PC-9 (cell line): ENCODE measurements around the gene FAM222B. TPM values are rescaled to one million over a fixed set of nuclear protein-coding genes. Genes with fewer than 3 reads are reported as not detected.

Experiments used
- BruUV-seq: library from RNA; stranded (reverse); fragments of 400-500 nt; replicated peaks from 2 replicates; lab custom pipeline; 2021; lab: Mats Ljungman, UMichigan
- CTCF ChIA-PET: fragments of 300-600 bp; sonication (Branson Sonifier 250); formaldehyde crosslinking; loops from one replicate; lab custom pipeline; 2022; ENCODE audit warnings: antibody characterized with exemption; lab: Charles Lee
- POLR2A ChIA-PET: fragments of 300-600 bp; sonication (Branson Sonifier 250); formaldehyde crosslinking; loops from one replicate; lab custom pipeline; 2022; ENCODE audit warnings: antibody characterized with exemption; ENCODE audit not compliant: unreplicated experiment; lab: Charles Lee
- DNase-seq, 2 experiments: peaks; one replicate each; pipeline versions ENCODE4 v3.0.0 to v3.0.0-alpha.2; 2015 to 2022; ENCODE audit warnings: mixed read lengths in 1 of 2
- H2AFZ ChIP-seq: fragments of 200-600 bp; sonication (generic); 2 replicates; pipeline ENCODE4 v1.8.1; 2017; ENCODE audit warnings: antibody characterized with exemption
- H3F3A ChIP-seq: fragments of 200-600 bp; sonication (generic); 2 replicates; pipeline ENCODE4 v1.8.1; 2017; ENCODE audit warnings: antibody characterized with exemption, mild to moderate bottlenecking, low read depth; ENCODE audit not compliant: insufficient read depth
- H3K27ac ChIP-seq: fragments of 200-600 bp; sonication (generic); 2 replicates; pipeline ENCODE4 v1.6.1; 2016; ENCODE audit warnings: mixed run types
- H3K27me3 ChIP-seq: fragments of 200-600 bp; sonication (generic); 2 replicates; pipeline ENCODE4 v1.6.1; 2016; ENCODE audit warnings: low read depth, mixed run types; ENCODE audit not compliant: insufficient read depth
- H3K36me3 ChIP-seq: fragments of 200-600 bp; sonication (generic); 2 replicates; pipeline ENCODE4 v1.6.1; 2016; ENCODE audit warnings: low read depth, mixed run types
- H3K4me1 ChIP-seq: fragments of 200-600 bp; sonication (generic); replicated peaks from 2 replicates; pipeline ENCODE4 v1.6.1; 2016; ENCODE audit warnings: mixed run types; ENCODE audit not compliant: insufficient read depth
- H3K4me2 ChIP-seq: fragments of 200-600 bp; sonication (generic); 2 replicates; pipeline ENCODE4 v1.6.1; 2017; ENCODE audit warnings: mixed run types
- H3K4me3 ChIP-seq: fragments of 200-600 bp; sonication (generic); 2 replicates; pipeline ENCODE4 v1.6.1; 2016; ENCODE audit warnings: mixed run types
- H3K79me2 ChIP-seq: fragments of 200-600 bp; sonication (generic); 2 replicates; pipeline ENCODE4 v1.6.1; 2017; ENCODE audit warnings: low read depth, mixed run types
- H3K9me2 ChIP-seq: fragments of 200-600 bp; sonication (generic); 2 replicates; pipeline ENCODE4 v1.8.1; 2017; ENCODE audit warnings: mild to moderate bottlenecking; ENCODE audit not compliant: insufficient read depth
- H3K9me3 ChIP-seq: fragments of 200-600 bp; sonication (generic); 2 replicates; pipeline ENCODE4 v1.8.1; 2016; ENCODE audit warnings: low read depth; ENCODE audit not compliant: insufficient read depth
- H4K20me1 ChIP-seq: fragments of 200-600 bp; sonication (generic); 2 replicates; pipeline ENCODE4 v1.8.1; 2017; ENCODE audit not compliant: insufficient read depth
- CTCF ChIP-seq: fragments of 200-600 bp; sonication (generic); conservative IDR thresholded peaks from 2 replicates; pipeline ENCODE4 v1.6.1; 2017; ENCODE audit warnings: mixed run types, antibody characterized with exemption, mild to moderate bottlenecking, moderate library complexity
- EZH2 ChIP-seq: fragments of 200-600 bp; sonication (generic); IDR thresholded peaks from 2 replicates; pipeline ENCODE4 v1.8.0; 2017; ENCODE audit warnings: antibody characterized with exemption, low read depth
- intact Hi-C: fragments of 100-400 bp; cut with micrococcal nuclease; formaldehyde crosslinking; loops from one replicate; pipeline ENCODE4 v1.10.0; 2022; ENCODE audit not compliant: unreplicated experiment
- total RNA-seq: library from RNA; stranded (reverse); gene quantifications from 2 replicates; pipeline ENCODE4 v1.2.3, GENCODE V29; 2021

FAM222B gene
- total RNA-seq, 1 experiment from 2014 or later = 26.4 TPM

- BruUV-seq = no TSS peak
- Histone ChIP-seq H3K36me3 (no peaks in the 10 kb centered on the region), H2AFZ (no peak overlapping the region), H3K4me2 (no peak overlapping the region), H3K27ac (no peak overlapping the region), H3K4me3 (no peak overlapping the region), H3F3A (peaks cover 1% of the 10 kb centered on the region; the same call in 1 of the 2 replicates), H3K4me1 (no peaks in the 10 kb centered on the region), H3K79me2 (peaks cover 44% of the 10 kb centered on the region; the same call in 1 of the 2 replicates), H3K9me2 (no peaks in the 10 kb centered on the region), H3K9me3 (no peaks in the 10 kb centered on the region), H3K27me3 (no peaks in the 10 kb centered on the region), H4K20me1 (peaks cover 7% of the 10 kb centered on the region; the same call in 1 of the 2 replicates)
- intact Hi-C loops = no loop called here
- ChIA-PET POLR2A (no interaction called here), CTCF (interaction anchor here (1.0 kb wide), 1 partner anchor 55 kb away, joined by 6 read pairs; no protein-coding TSS in a partner anchor)
- TF ChIP-seq EZH2 = no peak
- TF ChIP-seq CTCF = no peak
- DNase-seq = no peak
These were observed 23.8 kb downstream of the FAM222B start for GRCh38 chr17:28818819-28819221.

GRCh38 chr17:28816540-28816939 lies 26.1 kb downstream of the FAM222B start:
- no peak overlapping the region for H2AFZ ChIP-seq
- no peak for DNase-seq
- intact Hi-C loops = no loop called here
- 0 out of 2 replicates have a peak overlapping the region, but pooled peaks have one; percentile 16 for H3K27ac ChIP-seq
- ChIA-PET CTCF (no interaction called here), POLR2A (no interaction called here)
- no peak overlapping the region for H3K4me3 ChIP-seq
- no TSS peak for BruUV-seq
- peaks cover 50% of the 10 kb centered on the region for H3K79me2 ChIP-seq
- no peaks in the 10 kb centered on the region for H3K27me3 ChIP-seq
- no peaks in the 10 kb centered on the region for H3K9me3 ChIP-seq
- TF ChIP-seq CTCF (no peak), EZH2 (no peak)
- H3K4me1 ChIP-seq = peaks cover 5% of the 10 kb centered on the region; the same call in 1 of the 2 replicates
- no peak overlapping the region for H3K4me2 ChIP-seq
- H3K36me3 ChIP-seq = no peaks in the 10 kb centered on the region
- H3K9me2 ChIP-seq = no peaks in the 10 kb centered on the region
- peaks cover 7% of the 10 kb centered on the region; the same call in 1 of the 2 replicates for H4K20me1 ChIP-seq
- peaks cover 17% of the 10 kb centered on the region for H3F3A ChIP-seq

- no peaks in the 10 kb centered on the region for H4K20me1 ChIP-seq
- H3K4me3 ChIP-seq = peak overlapping the region; percentile 85
- ChIA-PET POLR2A (no interaction called here), CTCF (interaction anchor here (0.5 to 1.0 kb wide), 2 partner anchors 13 to 49 kb away, joined by 3 read pairs; no protein-coding TSS in a partner anchor)
- BruUV-seq = no TSS peak
- peaks cover 73% of the 10 kb centered on the region for H3K79me2 ChIP-seq
- H2AFZ ChIP-seq = peak overlapping the region; percentile 89
- H3K9me3 ChIP-seq = no peaks in the 10 kb centered on the region
- H3F3A ChIP-seq = peaks cover 40% of the 10 kb centered on the region
- no peaks in the 10 kb centered on the region for H3K27me3 ChIP-seq
- intact Hi-C loops = no loop called here
- peak overlapping the region; percentile 83 for H3K4me2 ChIP-seq
- H3K4me1 ChIP-seq = peaks cover 41% of the 10 kb centered on the region
- no peaks in the 10 kb centered on the region for H3K9me2 ChIP-seq
- H3K36me3 ChIP-seq = no peaks in the 10 kb centered on the region
- H3K27ac ChIP-seq = peak overlapping the region; percentile 67
- TF ChIP-seq CTCF (no peak), EZH2 (no peak)
- peak in 1 of 2 experiments; percentile 57 for DNase-seq
These were observed 29.7 kb downstream of the FAM222B start for GRCh38 chr17:28812748-28813377.
